Upper lobe of left lung (tissue), 4 donors: ENCODE results near the gene CLNK.

Experiments used
- CTCF ChIP-seq, 6 experiments: fragments of 450-650 bp in 4 of 6; fragments of 200-600 bp in 2 of 6; sonication (generic) in 2 of 6; IDR thresholded peaks; one replicate each; pipeline ENCODE4 v1.5.1; 2016 to 2019; ENCODE audit warnings: antibody characterized with exemption in 6 of 6
- POLR2AphosphoS5 ChIP-seq, 2 donors: sonication (generic); formaldehyde crosslinking; IDR thresholded peaks; one replicate each; pipeline ENCODE4 v1.5.1; 2017; ENCODE audit warnings: antibody characterized with exemption in 2 of 2

- no peak for TF ChIP-seq CTCF (IDR thresholded peaks at IDR 0.05)
- TF ChIP-seq POLR2AphosphoS5 (IDR thresholded peaks at IDR 0.05), result no peak
Observed at GRCh38 chr4:10661047-10661446, 23.5 kb downstream of the CLNK start.
